GM23338 (cell line): ENCODE data around the gene CREB3L2. TPM values are rescaled to one million over a fixed set of nuclear protein-coding genes. Genes with fewer than 3 reads are reported as not detected.

ENCODE experiments used
- ATAC-seq: fragments of 200-7000 bp; cut with Tn5 transposase; 3 replicates; pipeline ENCODE4 v1.9.1; 2020
- DNase-seq: peaks from one replicate; pipeline ENCODE4 v3.0.0-alpha.2; 2015; ENCODE audit warnings: low spot score
- H2AFZ ChIP-seq: fragments of 200-600 bp; sonication (generic); 2 replicates; pipeline ENCODE4 v1.8.0; 2016; ENCODE audit warnings: antibody characterized with exemption, mild to moderate bottlenecking, moderate library complexity
- H3F3A ChIP-seq: fragments of 200-600 bp; sonication (generic); replicated peaks from 2 replicates; pipeline ENCODE4 v1.8.0; 2017; ENCODE audit warnings: antibody characterized with exemption, mixed run types, low read depth
- H3K27ac ChIP-seq: fragments of 200-600 bp; sonication (generic); 2 replicates; pipeline ENCODE4 v1.6.1; 2016; ENCODE audit warnings: low read depth
- H3K27me3 ChIP-seq: fragments of 200-600 bp; sonication (generic); 2 replicates; pipeline ENCODE4 v1.8.0; 2016; ENCODE audit warnings: mild to moderate bottlenecking, mixed run types, moderate library complexity; ENCODE audit not compliant: insufficient read depth
- H3K36me3 ChIP-seq: fragments of 200-600 bp; sonication (generic); 2 replicates; pipeline ENCODE4 v1.8.0; 2016; ENCODE audit warnings: mild to moderate bottlenecking; ENCODE audit not compliant: insufficient read depth
- H3K4me1 ChIP-seq: fragments of 200-600 bp; sonication (generic); 2 replicates; pipeline ENCODE4 v1.8.0; 2016; ENCODE audit warnings: mild to moderate bottlenecking, moderate library complexity; ENCODE audit not compliant: insufficient read depth
- H3K4me2 ChIP-seq: fragments of 200-600 bp; sonication (generic); 2 replicates; pipeline ENCODE4 v1.7.1; 2017; ENCODE audit warnings: mixed run types
- H3K4me3 ChIP-seq: fragments of 200-600 bp; sonication (generic); 2 replicates; pipeline ENCODE4 v1.6.1; 2016; ENCODE audit warnings: mixed run types
- H3K79me2 ChIP-seq: fragments of 200-600 bp; sonication (generic); replicated peaks from 2 replicates; pipeline ENCODE4 v1.8.0; 2017; ENCODE audit warnings: mild to moderate bottlenecking; ENCODE audit not compliant: insufficient read depth
- H3K9me2 ChIP-seq: fragments of 200-600 bp; sonication (generic); 2 replicates; pipeline ENCODE4 v1.8.0; 2017; ENCODE audit not compliant: insufficient read depth
- H4K20me1 ChIP-seq: fragments of 200-600 bp; sonication (generic); replicated peaks from 2 replicates; pipeline ENCODE4 v1.8.0; 2017; ENCODE audit warnings: mild to moderate bottlenecking; ENCODE audit not compliant: insufficient read depth
- H3K27ac Mint-ChIP-seq: 2 replicates; pipeline ENCODE4 v1.8.0; 2020; ENCODE audit warnings: inconsistent platforms, mild to moderate bottlenecking, moderate library complexity, mixed read lengths
- H3K27me3 Mint-ChIP-seq: 3 replicates; pipeline ENCODE4 v1.8.0; 2022; ENCODE audit warnings: low read depth, mild to moderate bottlenecking, moderate library complexity, mixed read lengths, inconsistent platforms; ENCODE audit not compliant: insufficient read depth, poor library complexity
- H3K36me3 Mint-ChIP-seq: 3 replicates; pipeline ENCODE4 v1.8.0; 2021; ENCODE audit warnings: low read depth, mild to moderate bottlenecking, inconsistent platforms, moderate library complexity, mixed read lengths
- H3K4me1 Mint-ChIP-seq: 3 replicates; pipeline ENCODE4 v1.8.0; 2020; ENCODE audit warnings: mild to moderate bottlenecking, inconsistent platforms, mixed read lengths
- H3K4me3 Mint-ChIP-seq: 3 replicates; pipeline ENCODE4 v1.8.0; 2021; ENCODE audit warnings: moderate library complexity, mild to moderate bottlenecking, inconsistent platforms, mixed read lengths
- H3K9me3 Mint-ChIP-seq: 3 replicates; pipeline ENCODE4 v1.8.0; 2020; ENCODE audit warnings: moderate library complexity, mild to moderate bottlenecking, inconsistent platforms, mixed read lengths
- CREB1 ChIP-seq: fragments of 250-450 bp; sonication (Bioruptor Pico); IDR thresholded peaks from 2 replicates; pipeline ENCODE4 v1.5.0; 2020; ENCODE audit warnings: low read depth, mild to moderate bottlenecking, moderate library complexity
- EZH2 ChIP-seq: fragments of 200-600 bp; sonication (generic); IDR thresholded peaks from one replicate; pipeline ENCODE4 v1.8.0; 2017; ENCODE audit warnings: antibody characterized with exemption, mild to moderate bottlenecking, low read depth; ENCODE audit not compliant: unreplicated experiment
- NANOG ChIP-seq: IDR thresholded peaks from 2 replicates; pipeline ENCODE4 v1.6.1; 2016; ENCODE audit warnings: antibody characterized with exemption, borderline replicate concordance
- POLR2AphosphoS5 ChIP-seq: IDR thresholded peaks from 2 replicates; pipeline ENCODE4 v1.6.1; 2016; ENCODE audit warnings: antibody characterized with exemption, low read depth
- STAT1 ChIP-seq: IDR thresholded peaks from one replicate; pipeline ENCODE4 v1.6.1; 2016; ENCODE audit warnings: antibody characterized with exemption; ENCODE audit not compliant: unreplicated experiment
- ZNF114 ChIP-seq: fragments of 250-450 bp; sonication (Bioruptor Pico); IDR thresholded peaks from 2 replicates; pipeline ENCODE4 v1.5.0; 2020; ENCODE audit warnings: mild to moderate bottlenecking, moderate library complexity
- polyA plus RNA-seq: library from polyadenylated mRNA; unstranded; fragments of >200 nt; fragmentation: Nextera tagmentation; extraction: Ambion mirVana; gene quantifications from 2 replicates; pipeline ENCODE4 v1.2.1, GENCODE V29; 2016
- total RNA-seq: library from RNA; depleted of rRNA; stranded (reverse); fragments of >200 nt; shearing (Covaris generic); gene quantifications from 2 replicates; pipeline ENCODE4 v1.2.3, GENCODE V29; 2014
- TF ChIP-seq, protein P1 (sequence below): fragments of 250-450 bp; sonication (Bioruptor Pico); IDR thresholded peaks from 2 replicates; pipeline ENCODE4 v1.5.0; 2020; ENCODE audit warnings: mild to moderate bottlenecking, moderate library complexity
- TF ChIP-seq, protein P2 (sequence below): IDR thresholded peaks from one replicate; pipeline ENCODE4 v1.6.1; 2018; ENCODE audit warnings: antibody characterized with exemption; ENCODE audit not compliant: unreplicated experiment
- TF ChIP-seq, protein P3 (sequence below), 2 experiments: fragments of 200-600 bp in 1 of 2; sonication (generic) in 1 of 2; conservative IDR thresholded peaks; 2 replicates each; pipeline versions ENCODE4 v1.5.1 to v1.6.1; 2016 to 2017; ENCODE audit warnings: antibody characterized with exemption in 2 of 2, low read depth in 2 of 2, mild to moderate bottlenecking in 2 of 2, moderate library complexity in 1 of 2
- TF ChIP-seq, protein P4 (sequence below): IDR thresholded peaks from 2 replicates; pipeline ENCODE4 v1.6.1; 2016; ENCODE audit warnings: antibody characterized with exemption

The CREB3L2 gene
- total and polyA plus RNA-seq, 2 experiments from 2014 or later = 14.5 to 27.1 TPM

DNA sequence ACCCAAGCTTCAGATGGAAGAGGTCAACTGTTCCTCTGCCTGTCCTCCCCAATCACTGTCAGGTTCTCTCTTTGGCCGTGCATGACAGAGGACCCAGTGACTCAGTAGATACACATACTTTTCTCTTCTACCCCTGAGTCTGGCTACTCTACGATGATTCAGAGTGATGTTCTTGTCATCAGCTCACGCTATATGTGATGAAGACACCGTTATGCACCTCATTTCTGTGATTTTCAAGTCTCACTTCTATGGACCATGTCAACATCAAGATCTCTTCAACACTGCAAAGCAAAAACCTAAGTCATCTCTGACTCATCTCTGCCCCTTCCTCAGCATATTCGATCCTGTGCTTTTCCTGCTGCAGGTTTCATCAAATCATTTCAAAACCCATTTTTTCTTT, 78.5 kb downstream of the CREB3L2 start:
- H3K9me3 Mint-ChIP-seq = peaks cover 18% of the 10 kb centered on the region; the same call in 2 of the 3 replicates
- no peak for ATAC-seq

More for the DNA sequence above, 78.5 kb downstream of the CREB3L2 start:
- Mint-ChIP-seq H3K27me3 (no peaks in the 10 kb centered on the region), H3K4me1 (peaks cover 9% of the 10 kb centered on the region; the same call in 2 of the 3 replicates), H3K4me3 (no peak overlapping the region), H3K36me3 (peaks cover 71% of the 10 kb centered on the region), H3K27ac (no peak overlapping the region)
- no peak for DNase-seq
- TF ChIP-seq ZNF114 (CRISPR knock-in tag) = no peak
- TF ChIP-seq, protein P1, sequence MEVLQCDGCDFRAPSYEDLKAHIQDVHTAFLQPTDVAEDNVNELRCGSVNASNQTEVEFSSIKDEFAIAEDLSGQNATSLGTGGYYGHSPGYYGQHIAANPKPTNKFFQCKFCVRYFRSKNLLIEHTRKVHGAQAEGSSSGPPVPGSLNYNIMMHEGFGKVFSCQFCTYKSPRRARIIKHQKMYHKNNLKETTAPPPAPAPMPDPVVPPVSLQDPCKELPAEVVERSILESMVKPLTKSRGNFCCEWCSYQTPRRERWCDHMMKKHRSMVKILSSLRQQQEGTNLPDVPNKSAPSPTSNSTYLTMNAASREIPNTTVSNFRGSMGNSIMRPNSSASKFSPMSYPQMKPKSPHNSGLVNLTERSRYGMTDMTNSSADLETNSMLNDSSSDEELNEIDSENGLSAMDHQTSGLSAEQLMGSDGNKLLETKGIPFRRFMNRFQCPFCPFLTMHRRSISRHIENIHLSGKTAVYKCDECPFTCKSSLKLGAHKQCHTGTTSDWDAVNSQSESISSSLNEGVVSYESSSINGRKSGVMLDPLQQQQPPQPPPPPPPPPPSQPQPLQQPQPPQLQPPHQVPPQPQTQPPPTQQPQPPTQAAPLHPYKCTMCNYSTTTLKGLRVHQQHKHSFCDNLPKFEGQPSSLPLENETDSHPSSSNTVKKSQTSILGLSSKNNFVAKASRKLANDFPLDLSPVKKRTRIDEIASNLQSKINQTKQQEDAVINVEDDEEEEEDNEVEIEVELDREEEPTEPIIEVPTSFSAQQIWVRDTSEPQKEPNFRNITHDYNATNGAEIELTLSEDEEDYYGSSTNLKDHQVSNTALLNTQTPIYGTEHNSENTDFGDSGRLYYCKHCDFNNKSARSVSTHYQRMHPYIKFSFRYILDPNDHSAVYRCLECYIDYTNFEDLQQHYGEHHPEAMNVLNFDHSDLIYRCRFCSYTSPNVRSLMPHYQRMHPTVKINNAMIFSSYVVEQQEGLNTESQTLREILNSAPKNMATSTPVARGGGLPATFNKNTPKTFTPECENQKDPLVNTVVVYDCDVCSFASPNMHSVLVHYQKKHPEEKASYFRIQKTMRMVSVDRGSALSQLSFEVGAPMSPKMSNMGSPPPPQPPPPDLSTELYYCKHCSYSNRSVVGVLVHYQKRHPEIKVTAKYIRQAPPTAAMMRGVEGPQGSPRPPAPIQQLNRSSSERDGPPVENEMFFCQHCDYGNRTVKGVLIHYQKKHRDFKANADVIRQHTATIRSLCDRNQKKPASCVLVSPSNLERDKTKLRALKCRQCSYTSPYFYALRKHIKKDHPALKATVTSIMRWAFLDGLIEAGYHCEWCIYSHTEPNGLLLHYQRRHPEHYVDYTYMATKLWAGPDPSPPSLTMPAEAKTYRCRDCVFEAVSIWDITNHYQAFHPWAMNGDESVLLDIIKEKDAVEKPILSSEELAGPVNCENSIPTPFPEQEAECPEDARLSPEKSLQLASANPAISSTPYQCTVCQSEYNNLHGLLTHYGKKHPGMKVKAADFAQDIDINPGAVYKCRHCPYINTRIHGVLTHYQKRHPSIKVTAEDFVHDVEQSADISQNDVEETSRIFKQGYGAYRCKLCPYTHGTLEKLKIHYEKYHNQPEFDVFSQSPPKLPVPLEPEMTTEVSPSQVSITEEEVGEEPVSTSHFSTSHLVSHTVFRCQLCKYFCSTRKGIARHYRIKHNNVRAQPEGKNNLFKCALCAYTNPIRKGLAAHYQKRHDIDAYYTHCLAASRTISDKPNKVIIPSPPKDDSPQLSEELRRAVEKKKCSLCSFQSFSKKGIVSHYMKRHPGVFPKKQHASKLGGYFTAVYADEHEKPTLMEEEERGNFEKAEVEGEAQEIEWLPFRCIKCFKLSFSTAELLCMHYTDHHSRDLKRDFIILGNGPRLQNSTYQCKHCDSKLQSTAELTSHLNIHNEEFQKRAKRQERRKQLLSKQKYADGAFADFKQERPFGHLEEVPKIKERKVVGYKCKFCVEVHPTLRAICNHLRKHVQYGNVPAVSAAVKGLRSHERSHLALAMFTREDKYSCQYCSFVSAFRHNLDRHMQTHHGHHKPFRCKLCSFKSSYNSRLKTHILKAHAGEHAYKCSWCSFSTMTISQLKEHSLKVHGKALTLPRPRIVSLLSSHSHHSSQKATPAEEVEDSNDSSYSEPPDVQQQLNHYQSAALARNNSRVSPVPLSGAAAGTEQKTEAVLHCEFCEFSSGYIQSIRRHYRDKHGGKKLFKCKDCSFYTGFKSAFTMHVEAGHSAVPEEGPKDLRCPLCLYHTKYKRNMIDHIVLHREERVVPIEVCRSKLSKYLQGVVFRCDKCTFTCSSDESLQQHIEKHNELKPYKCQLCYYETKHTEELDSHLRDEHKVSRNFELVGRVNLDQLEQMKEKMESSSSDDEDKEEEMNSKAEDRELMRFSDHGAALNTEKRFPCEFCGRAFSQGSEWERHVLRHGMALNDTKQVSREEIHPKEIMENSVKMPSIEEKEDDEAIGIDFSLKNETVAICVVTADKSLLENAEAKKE = no peak
- no peak for TF ChIP-seq CREB1 (CRISPR knock-in tag)
- TF ChIP-seq, protein P2, sequence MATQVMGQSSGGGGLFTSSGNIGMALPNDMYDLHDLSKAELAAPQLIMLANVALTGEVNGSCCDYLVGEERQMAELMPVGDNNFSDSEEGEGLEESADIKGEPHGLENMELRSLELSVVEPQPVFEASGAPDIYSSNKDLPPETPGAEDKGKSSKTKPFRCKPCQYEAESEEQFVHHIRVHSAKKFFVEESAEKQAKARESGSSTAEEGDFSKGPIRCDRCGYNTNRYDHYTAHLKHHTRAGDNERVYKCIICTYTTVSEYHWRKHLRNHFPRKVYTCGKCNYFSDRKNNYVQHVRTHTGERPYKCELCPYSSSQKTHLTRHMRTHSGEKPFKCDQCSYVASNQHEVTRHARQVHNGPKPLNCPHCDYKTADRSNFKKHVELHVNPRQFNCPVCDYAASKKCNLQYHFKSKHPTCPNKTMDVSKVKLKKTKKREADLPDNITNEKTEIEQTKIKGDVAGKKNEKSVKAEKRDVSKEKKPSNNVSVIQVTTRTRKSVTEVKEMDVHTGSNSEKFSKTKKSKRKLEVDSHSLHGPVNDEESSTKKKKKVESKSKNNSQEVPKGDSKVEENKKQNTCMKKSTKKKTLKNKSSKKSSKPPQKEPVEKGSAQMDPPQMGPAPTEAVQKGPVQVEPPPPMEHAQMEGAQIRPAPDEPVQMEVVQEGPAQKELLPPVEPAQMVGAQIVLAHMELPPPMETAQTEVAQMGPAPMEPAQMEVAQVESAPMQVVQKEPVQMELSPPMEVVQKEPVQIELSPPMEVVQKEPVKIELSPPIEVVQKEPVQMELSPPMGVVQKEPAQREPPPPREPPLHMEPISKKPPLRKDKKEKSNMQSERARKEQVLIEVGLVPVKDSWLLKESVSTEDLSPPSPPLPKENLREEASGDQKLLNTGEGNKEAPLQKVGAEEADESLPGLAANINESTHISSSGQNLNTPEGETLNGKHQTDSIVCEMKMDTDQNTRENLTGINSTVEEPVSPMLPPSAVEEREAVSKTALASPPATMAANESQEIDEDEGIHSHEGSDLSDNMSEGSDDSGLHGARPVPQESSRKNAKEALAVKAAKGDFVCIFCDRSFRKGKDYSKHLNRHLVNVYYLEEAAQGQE = no peak
- TF ChIP-seq STAT1 = no peak
- TF ChIP-seq EZH2 = no peak
- TF ChIP-seq POLR2AphosphoS5 = no peak
- no peak for TF ChIP-seq NANOG
- TF ChIP-seq, protein P3, sequence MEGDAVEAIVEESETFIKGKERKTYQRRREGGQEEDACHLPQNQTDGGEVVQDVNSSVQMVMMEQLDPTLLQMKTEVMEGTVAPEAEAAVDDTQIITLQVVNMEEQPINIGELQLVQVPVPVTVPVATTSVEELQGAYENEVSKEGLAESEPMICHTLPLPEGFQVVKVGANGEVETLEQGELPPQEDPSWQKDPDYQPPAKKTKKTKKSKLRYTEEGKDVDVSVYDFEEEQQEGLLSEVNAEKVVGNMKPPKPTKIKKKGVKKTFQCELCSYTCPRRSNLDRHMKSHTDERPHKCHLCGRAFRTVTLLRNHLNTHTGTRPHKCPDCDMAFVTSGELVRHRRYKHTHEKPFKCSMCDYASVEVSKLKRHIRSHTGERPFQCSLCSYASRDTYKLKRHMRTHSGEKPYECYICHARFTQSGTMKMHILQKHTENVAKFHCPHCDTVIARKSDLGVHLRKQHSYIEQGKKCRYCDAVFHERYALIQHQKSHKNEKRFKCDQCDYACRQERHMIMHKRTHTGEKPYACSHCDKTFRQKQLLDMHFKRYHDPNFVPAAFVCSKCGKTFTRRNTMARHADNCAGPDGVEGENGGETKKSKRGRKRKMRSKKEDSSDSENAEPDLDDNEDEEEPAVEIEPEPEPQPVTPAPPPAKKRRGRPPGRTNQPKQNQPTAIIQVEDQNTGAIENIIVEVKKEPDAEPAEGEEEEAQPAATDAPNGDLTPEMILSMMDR (conservative IDR thresholded peaks at IDR 0.05; ENCODE audit: low read depth in 2 of 2) = no peak
- TF ChIP-seq, protein P4, sequence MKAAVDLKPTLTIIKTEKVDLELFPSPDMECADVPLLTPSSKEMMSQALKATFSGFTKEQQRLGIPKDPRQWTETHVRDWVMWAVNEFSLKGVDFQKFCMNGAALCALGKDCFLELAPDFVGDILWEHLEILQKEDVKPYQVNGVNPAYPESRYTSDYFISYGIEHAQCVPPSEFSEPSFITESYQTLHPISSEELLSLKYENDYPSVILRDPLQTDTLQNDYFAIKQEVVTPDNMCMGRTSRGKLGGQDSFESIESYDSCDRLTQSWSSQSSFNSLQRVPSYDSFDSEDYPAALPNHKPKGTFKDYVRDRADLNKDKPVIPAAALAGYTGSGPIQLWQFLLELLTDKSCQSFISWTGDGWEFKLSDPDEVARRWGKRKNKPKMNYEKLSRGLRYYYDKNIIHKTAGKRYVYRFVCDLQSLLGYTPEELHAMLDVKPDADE = no peak
- Histone ChIP-seq H3K27me3 (no peaks in the 10 kb centered on the region), H3K9me2 (peaks cover 4% of the 10 kb centered on the region; the same call in 1 of the 2 replicates), H2AFZ (no peak overlapping the region), H3K79me2 (peaks cover 65% of the 10 kb centered on the region), H3K4me2 (no peak overlapping the region), H3F3A (no peaks in the 10 kb centered on the region), H3K27ac (no peak overlapping the region), H3K4me1 (peaks cover 24% of the 10 kb centered on the region), H3K36me3 (peaks cover 13% of the 10 kb centered on the region), H4K20me1 (no peaks in the 10 kb centered on the region), H3K4me3 (no peak overlapping the region)
